Measurements from ENCODE around the gene MORN2. TPM values are rescaled to one million over a fixed set of nuclear protein-coding genes. Genes with fewer than 3 reads are reported as not detected.

The MORN2 gene
- total RNA-seq, 1 donor from 2014 or later: 12.5 TPM

GRCh38 chr2:38892819-38893218 is 17.0 kb downstream of the MORN2 start:
- DNase-seq: no peak

GRCh38 chr2:38898256-38898655 is 22.5 kb downstream of the MORN2 start:
- DNase-seq: no peak

GRCh38 chr2:38900726-38901125 is 24.9 kb downstream of the MORN2 start:
- DNase-seq: no peak

GRCh38 chr2:38905251-38905650 is 29.5 kb downstream of the MORN2 start:
- no peak for DNase-seq

- DNase-seq: no peak
Observed at GRCh38 chr2:38907242-38907641, 31.5 kb downstream of the MORN2 start.

- DNase-seq: no peak
Observed at GRCh38 chr2:38907743-38908562, 32.2 kb downstream of the MORN2 start.

- DNase-seq: no peak
Observed at GRCh38 chr2:38909872-38910271, 34.1 kb downstream of the MORN2 start.

- no peak for DNase-seq
Observed at GRCh38 chr2:38911191-38911590, 35.4 kb downstream of the MORN2 start.

- DNase-seq: no peak
Observed at GRCh38 chr2:38912619-38913018, 36.8 kb downstream of the MORN2 start.

- no peak for DNase-seq
Observed at GRCh38 chr2:38922389-38922788, 46.6 kb downstream of the MORN2 start.

- no peak for DNase-seq
Observed at GRCh38 chr2:38922902-38923301, 47.1 kb downstream of the MORN2 start.

GRCh38 chr2:38925982-38926381 is 50.2 kb downstream of the MORN2 start:
- no peak for DNase-seq

- no peak for DNase-seq
Observed at GRCh38 chr2:38930600-38930999, 54.8 kb downstream of the MORN2 start.

Small RNA genes lying within 50 kb of the gene (small RNA-seq; reads per million reads assigned to genes)
- not detected for gene RNU6-851P (ENCODE audit: low replicate concordance)

Other genes with a start within 250 kb of the MORN2 start
- gene GALM, start 209.9 kb upstream of the MORN2 start, total RNA-seq: 7.1 TPM
- 111 TPM for gene SRSF7, start 124.6 kb upstream of the MORN2 start, total RNA-seq
- gene GEMIN6, start 97.8 kb upstream of the MORN2 start, total RNA-seq: 8.8 TPM
- gene DHX57, start within 50 bp of the MORN2 start, total RNA-seq: 20.3 TPM
- gene ARHGEF33, start 13.9 kb downstream of the MORN2 start, total RNA-seq: 1.7 TPM
- 32.3 TPM for gene SOS1, start 245.1 kb downstream of the MORN2 start, total RNA-seq